HG03045 (cell line): ENCODE results near the gene HMGB4.

Experiments
- ATAC-seq: cut with Tn5 transposase; IDR thresholded peaks from one replicate; pipeline ENCODE4 v1.9.1; 2021; ENCODE audit warnings: mild to moderate bottlenecking, moderate library complexity; ENCODE audit not compliant: unreplicated experiment

The HMGB4 gene

GRCh38 chr1:33846861-33847260 is 17.0 kb upstream of the HMGB4 start:
- no peak for ATAC-seq

GRCh38 chr1:33848205-33848937 is 15.5 kb upstream of the HMGB4 start:
- ATAC-seq = no peak

GRCh38 chr1:33849211-33849610 is 14.7 kb upstream of the HMGB4 start:
- ATAC-seq = no peak

GRCh38 chr1:33850481-33850880 is 13.4 kb upstream of the HMGB4 start:
- no peak for ATAC-seq

- ATAC-seq = no peak
Observed at GRCh38 chr1:33852711-33853110, 11.2 kb upstream of the HMGB4 start.

- ATAC-seq = no peak
Observed at GRCh38 chr1:33853431-33853830, 10.4 kb upstream of the HMGB4 start.

GRCh38 chr1:33854091-33854490 is 9.8 kb upstream of the HMGB4 start:
- no peak for ATAC-seq

- no peak for ATAC-seq
Observed at GRCh38 chr1:33860671-33861070, 3.2 kb upstream of the HMGB4 start.

GRCh38 chr1:33864460-33865389 is 846 bp downstream of the HMGB4 start:
- no peak for ATAC-seq

GRCh38 chr1:33866281-33866680 is 2.4 kb downstream of the HMGB4 start:
- ATAC-seq = no peak

- ATAC-seq = no peak
Observed at GRCh38 chr1:33867684-33868083, 3.8 kb downstream of the HMGB4 start.

- no peak for ATAC-seq
Observed at GRCh38 chr1:33872275-33872674, 8.4 kb downstream of the HMGB4 start.

- no peak for ATAC-seq
Observed at GRCh38 chr1:33872683-33873082, 8.8 kb downstream of the HMGB4 start.

GRCh38 chr1:33874636-33875035 is 10.8 kb downstream of the HMGB4 start:
- ATAC-seq = no peak

GRCh38 chr1:33875862-33876261 is 12.0 kb downstream of the HMGB4 start:
- no peak for ATAC-seq

- ATAC-seq = no peak
Observed at GRCh38 chr1:33876970-33877650, 13.2 kb downstream of the HMGB4 start.

GRCh38 chr1:33878392-33878791 is 14.5 kb downstream of the HMGB4 start:
- ATAC-seq = no peak

- no peak for ATAC-seq
Observed at GRCh38 chr1:33880305-33880704, 16.4 kb downstream of the HMGB4 start.

- ATAC-seq = no peak
Observed at GRCh38 chr1:33886496-33886895, 22.6 kb downstream of the HMGB4 start.

- ATAC-seq = no peak
Observed at GRCh38 chr1:33893147-33893830, 29.4 kb downstream of the HMGB4 start.

GRCh38 chr1:33895396-33895795 is 31.5 kb downstream of the HMGB4 start:
- no peak for ATAC-seq
